SK-N-SH treated with all-trans-retinoic acid at 6 μM for 48 hours (cell line): Measurements from ENCODE around the gene CDON.

Experiments
- ATAC-seq: fragments of 200-7000 bp; cut with Tn5 transposase; 3 replicates; pipeline ENCODE4 v1.9.1; 2020; ENCODE audit warnings: mild to moderate bottlenecking, moderate library complexity
- ARNTL ChIP-seq: fragments of 450-650 bp; formaldehyde crosslinking; IDR thresholded peaks from 2 replicates; pipeline ENCODE4 v1.5.0; 2020; ENCODE audit warnings: low read depth, mild to moderate bottlenecking, moderate library complexity, borderline replicate concordance
- BACH2 ChIP-seq: fragments of 250-450 bp; sonication (Bioruptor Pico); IDR thresholded peaks from 2 replicates; pipeline ENCODE4 v1.9.0; 2021; ENCODE audit warnings: mild to moderate bottlenecking, borderline replicate concordance
- CREB5 ChIP-seq: fragments of 250-450 bp; sonication (Bioruptor Pico); IDR thresholded peaks from 2 replicates; pipeline ENCODE4 v1.5.1; 2020; ENCODE audit warnings: low read depth, mild to moderate bottlenecking, moderate library complexity
- CSDC2 ChIP-seq: fragments of 250-450 bp; sonication (Bioruptor Pico); IDR thresholded peaks from 2 replicates; pipeline ENCODE4 v1.5.0; 2020; ENCODE audit warnings: mild to moderate bottlenecking, moderate library complexity
- ESRRG ChIP-seq: fragments of 250-450 bp; sonication (Bioruptor Pico); IDR thresholded peaks from 2 replicates; pipeline ENCODE4 v1.6.1; 2021; ENCODE audit warnings: mild to moderate bottlenecking
- ISL1 ChIP-seq: fragments of 250-450 bp; sonication (Bioruptor Pico); IDR thresholded peaks from 2 replicates; pipeline ENCODE4 v2.1.2; 2022; ENCODE audit warnings: mild to moderate bottlenecking, moderate library complexity
- OSR1 ChIP-seq: fragments of 250-450 bp; sonication (Bioruptor Pico); IDR thresholded peaks from 2 replicates; pipeline ENCODE4 v1.8.0; 2022; ENCODE audit warnings: moderate library complexity, mild to moderate bottlenecking, inconsistent platforms
- PATZ1 ChIP-seq: fragments of 250-450 bp; sonication (Bioruptor Pico); IDR thresholded peaks from 2 replicates; pipeline ENCODE4 v1.8.0; 2020; ENCODE audit warnings: mild to moderate bottlenecking, moderate library complexity, borderline replicate concordance
- POU6F1 ChIP-seq: fragments of 250-450 bp; sonication (Bioruptor Pico); IDR thresholded peaks from 2 replicates; pipeline ENCODE4 v1.8.0; 2021; ENCODE audit warnings: low read depth, mild to moderate bottlenecking, moderate library complexity, borderline replicate concordance
- PPARA ChIP-seq: fragments of 250-450 bp; sonication (Bioruptor Pico); IDR thresholded peaks from 2 replicates; pipeline ENCODE4 v1.5.0; 2020; ENCODE audit warnings: mild to moderate bottlenecking, borderline replicate concordance
- RARB ChIP-seq: fragments of 250-450 bp; sonication (Bioruptor Pico); IDR thresholded peaks from 2 replicates; pipeline ENCODE4 v1.8.0; 2021; ENCODE audit warnings: mild to moderate bottlenecking, moderate library complexity
- SNAI2 ChIP-seq: fragments of 250-450 bp; sonication (Bioruptor Pico); IDR thresholded peaks from 2 replicates; pipeline ENCODE4 v1.5.0; 2020; ENCODE audit warnings: mild to moderate bottlenecking, moderate library complexity
- TCF4 ChIP-seq: fragments of 250-450 bp; sonication (Bioruptor Pico); IDR thresholded peaks from 2 replicates; pipeline ENCODE4 v1.8.0; 2021; ENCODE audit warnings: mild to moderate bottlenecking, moderate library complexity, borderline replicate concordance
- TOX ChIP-seq: fragments of 250-450 bp; sonication (Bioruptor Pico); IDR thresholded peaks from 2 replicates; pipeline ENCODE4 v1.8.0; 2021; ENCODE audit warnings: mild to moderate bottlenecking, moderate library complexity, borderline replicate concordance
- ZC3H10 ChIP-seq: fragments of 250-450 bp; sonication (Bioruptor Pico); IDR thresholded peaks from 2 replicates; pipeline ENCODE4 v1.5.1; 2021; ENCODE audit warnings: mild to moderate bottlenecking, moderate library complexity
- ZNF565 ChIP-seq: fragments of 450-650 bp; formaldehyde crosslinking; conservative IDR thresholded peaks from 2 replicates; pipeline ENCODE4 v1.5.0; 2020; ENCODE audit warnings: low read depth, mild to moderate bottlenecking, moderate library complexity
- ZNF70 ChIP-seq: fragments of 450-650 bp; formaldehyde crosslinking; IDR thresholded peaks from 2 replicates; pipeline ENCODE4 v1.5.0; 2020; ENCODE audit warnings: mild to moderate bottlenecking, moderate library complexity
- TF ChIP-seq, protein P1 (sequence below): fragments of 250-450 bp; sonication (Bioruptor Pico); IDR thresholded peaks from 2 replicates; pipeline ENCODE4 v1.5.0; 2020; ENCODE audit warnings: mild to moderate bottlenecking, moderate library complexity

The CDON gene

DNA sequence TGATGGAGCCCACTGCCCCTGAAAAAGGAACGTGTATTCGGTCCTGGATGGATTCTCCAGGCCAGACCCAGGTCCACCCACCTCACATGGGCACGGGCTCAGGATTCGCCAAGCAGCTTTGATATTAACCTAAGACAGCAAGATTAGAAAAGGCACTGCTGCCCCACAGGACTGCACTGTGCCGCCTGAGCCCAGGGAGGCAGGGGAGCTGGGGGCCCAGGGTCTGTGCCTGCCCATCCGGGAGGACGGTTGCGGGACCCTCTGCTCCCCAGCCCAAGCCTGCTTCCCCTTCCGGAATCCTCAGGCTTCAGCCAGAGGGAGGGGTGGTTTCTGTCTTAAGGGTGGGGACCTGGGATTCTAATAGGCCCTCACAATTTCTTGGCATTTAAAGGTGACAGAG lies 130.4 kb downstream of the CDON start (continued):
- TF ChIP-seq CREB5 (CRISPR knock-in tag) (no peak), CSDC2 (CRISPR knock-in tag) (no peak), OSR1 (CRISPR knock-in tag) (no peak), TOX (CRISPR knock-in tag) (no peak)

DNA sequence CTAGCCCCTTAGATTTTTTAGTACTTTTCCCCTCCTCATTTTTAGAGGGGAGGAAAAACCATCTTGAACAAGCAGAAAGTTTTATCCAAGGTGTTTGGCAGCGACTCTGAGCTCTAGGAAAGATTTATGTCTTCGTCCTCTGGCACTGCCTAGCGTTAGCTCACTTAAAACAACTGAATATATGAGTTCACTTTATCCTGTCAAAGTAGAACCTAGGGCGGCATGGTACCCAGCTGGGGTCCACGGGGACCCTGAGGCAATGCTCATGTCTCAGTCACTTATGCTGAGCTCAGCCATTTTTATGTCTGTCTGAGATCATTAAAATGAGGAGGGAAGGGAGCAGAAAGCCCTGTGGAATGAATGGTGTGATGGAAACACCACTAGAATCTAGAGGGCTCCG lies 131.0 kb downstream of the CDON start:
- TF ChIP-seq TCF4 (CRISPR knock-in tag) (no peak), TOX (CRISPR knock-in tag) (no peak), ISL1 (no peak), CSDC2 (CRISPR knock-in tag) (no peak), PATZ1 (no peak), SNAI2 (CRISPR knock-in tag) (no peak), CREB5 (CRISPR knock-in tag) (no peak), BACH2 (CRISPR knock-in tag) (no peak), POU6F1 (CRISPR knock-in tag) (no peak), ZC3H10 (CRISPR knock-in tag) (no peak), ESRRG (CRISPR knock-in tag) (no peak), ZNF70 (CRISPR knock-in tag) (no peak), ARNTL (CRISPR knock-in tag) (no peak)
- no peak for ATAC-seq

DNA sequence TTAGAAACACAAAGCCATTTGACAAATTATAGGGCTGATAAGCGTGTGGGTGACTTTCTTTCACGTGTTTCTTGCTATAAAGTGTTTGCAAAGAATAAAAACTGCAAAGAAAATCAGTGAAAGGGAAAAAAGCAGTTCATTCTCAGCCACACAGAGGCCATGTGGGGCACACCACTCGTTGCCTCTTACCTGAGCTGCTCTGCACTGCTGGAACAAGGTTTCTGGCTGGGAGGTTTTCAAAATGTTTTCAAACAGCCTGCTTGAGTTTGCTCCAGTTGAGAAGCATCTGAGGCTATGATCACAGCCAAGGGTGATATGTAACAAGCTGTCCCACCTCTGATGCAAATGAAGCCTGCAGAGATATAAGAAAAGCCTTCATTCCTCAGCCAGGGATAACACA lies 131.6 kb downstream of the CDON start:
- TF ChIP-seq, protein P1, sequence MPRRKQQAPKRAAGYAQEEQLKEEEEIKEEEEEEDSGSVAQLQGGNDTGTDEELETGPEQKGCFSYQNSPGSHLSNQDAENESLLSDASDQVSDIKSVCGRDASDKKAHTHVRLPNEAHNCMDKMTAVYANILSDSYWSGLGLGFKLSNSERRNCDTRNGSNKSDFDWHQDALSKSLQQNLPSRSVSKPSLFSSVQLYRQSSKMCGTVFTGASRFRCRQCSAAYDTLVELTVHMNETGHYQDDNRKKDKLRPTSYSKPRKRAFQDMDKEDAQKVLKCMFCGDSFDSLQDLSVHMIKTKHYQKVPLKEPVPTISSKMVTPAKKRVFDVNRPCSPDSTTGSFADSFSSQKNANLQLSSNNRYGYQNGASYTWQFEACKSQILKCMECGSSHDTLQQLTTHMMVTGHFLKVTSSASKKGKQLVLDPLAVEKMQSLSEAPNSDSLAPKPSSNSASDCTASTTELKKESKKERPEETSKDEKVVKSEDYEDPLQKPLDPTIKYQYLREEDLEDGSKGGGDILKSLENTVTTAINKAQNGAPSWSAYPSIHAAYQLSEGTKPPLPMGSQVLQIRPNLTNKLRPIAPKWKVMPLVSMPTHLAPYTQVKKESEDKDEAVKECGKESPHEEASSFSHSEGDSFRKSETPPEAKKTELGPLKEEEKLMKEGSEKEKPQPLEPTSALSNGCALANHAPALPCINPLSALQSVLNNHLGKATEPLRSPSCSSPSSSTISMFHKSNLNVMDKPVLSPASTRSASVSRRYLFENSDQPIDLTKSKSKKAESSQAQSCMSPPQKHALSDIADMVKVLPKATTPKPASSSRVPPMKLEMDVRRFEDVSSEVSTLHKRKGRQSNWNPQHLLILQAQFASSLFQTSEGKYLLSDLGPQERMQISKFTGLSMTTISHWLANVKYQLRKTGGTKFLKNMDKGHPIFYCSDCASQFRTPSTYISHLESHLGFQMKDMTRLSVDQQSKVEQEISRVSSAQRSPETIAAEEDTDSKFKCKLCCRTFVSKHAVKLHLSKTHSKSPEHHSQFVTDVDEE (CRISPR knock-in tag) = no peak
- no peak for TF ChIP-seq ZNF565 (CRISPR knock-in tag)
- no peak for TF ChIP-seq TOX (CRISPR knock-in tag)
- TF ChIP-seq BACH2 (CRISPR knock-in tag) = no peak
- no peak for TF ChIP-seq ESRRG (CRISPR knock-in tag)
- no peak for TF ChIP-seq RARB (CRISPR knock-in tag)
- no peak for TF ChIP-seq CREB5 (CRISPR knock-in tag)
- no peak for TF ChIP-seq ISL1
- ATAC-seq = no peak

GRCh38 chr11:125930076-125930450 lies 132.6 kb downstream of the CDON start:
- no peak for ATAC-seq

More at GRCh38 chr11:125930076-125930450, 132.6 kb downstream of the CDON start:
- no peak for TF ChIP-seq RARB (CRISPR knock-in tag)
- no peak for TF ChIP-seq ZNF70 (CRISPR knock-in tag)
- no peak for TF ChIP-seq PPARA (CRISPR knock-in tag)
- no peak for TF ChIP-seq PATZ1
- TF ChIP-seq ZC3H10 (CRISPR knock-in tag) = no peak
